Ishikawa (cell line): ENCODE data around the gene ADAM10.

Source experiments
- CEBPB ChIP-seq: IDR thresholded peaks from 2 replicates; pipeline ENCODE4 v1.6.1; 2012
- CREB1 ChIP-seq: IDR thresholded peaks from 2 replicates; pipeline ENCODE4 v1.6.1; 2012; ENCODE audit warnings: low read depth
- EGR1 ChIP-seq: IDR thresholded peaks from 2 replicates; pipeline ENCODE4 v1.6.1; 2012
- EP300 ChIP-seq: IDR thresholded peaks from 2 replicates; pipeline ENCODE4 v1.6.1; 2012; ENCODE audit warnings: borderline replicate concordance
- FOXM1 ChIP-seq: IDR thresholded peaks from 2 replicates; pipeline ENCODE4 v1.6.1; 2012; ENCODE audit warnings: low read depth, borderline replicate concordance
- MAX ChIP-seq: IDR thresholded peaks from 2 replicates; pipeline ENCODE4 v1.6.1; 2012
- NFIC ChIP-seq: IDR thresholded peaks from 2 replicates; pipeline ENCODE4 v1.6.1; 2012
- RAD21 ChIP-seq: IDR thresholded peaks from 2 replicates; pipeline ENCODE4 v1.6.1; 2012; ENCODE audit warnings: low read depth
- REST ChIP-seq: IDR thresholded peaks from 2 replicates; pipeline ENCODE4 v1.6.1; 2012; ENCODE audit warnings: low read depth, mild to moderate bottlenecking
- TAF1 ChIP-seq: IDR thresholded peaks from 2 replicates; pipeline ENCODE4 v1.6.1; 2012; ENCODE audit warnings: low read depth, mild to moderate bottlenecking
- TCF12 ChIP-seq: IDR thresholded peaks from 2 replicates; pipeline ENCODE4 v1.6.1; 2012; ENCODE audit warnings: low read depth
- TEAD4 ChIP-seq: IDR thresholded peaks from 2 replicates; pipeline ENCODE4 v1.6.1; 2012
- USF1 ChIP-seq: IDR thresholded peaks from 2 replicates; pipeline ENCODE4 v1.6.1; 2012
- YY1 ChIP-seq: IDR thresholded peaks from 2 replicates; pipeline ENCODE4 v1.6.1; 2012; ENCODE audit warnings: low read depth
- ZBTB7A ChIP-seq: IDR thresholded peaks from 2 replicates; pipeline ENCODE4 v1.6.1; 2012; ENCODE audit warnings: low read depth

ADAM10 gene

GRCh38 chr15:58717357-58717756, 32.1 kb downstream of the ADAM10 start:
- TF ChIP-seq EP300 (no peak), CEBPB (no peak), REST (no peak), FOXM1 (no peak), TAF1 (no peak), ZBTB7A (no peak), RAD21 (no peak), MAX (no peak), TEAD4 (no peak), EGR1 (no peak), USF1 (no peak), YY1 (no peak), CREB1 (no peak), NFIC (no peak)

GRCh38 chr15:58716027-58716426, 33.5 kb downstream of the ADAM10 start:
- no peak for TF ChIP-seq NFIC
- TF ChIP-seq ZBTB7A = no peak
- no peak for TF ChIP-seq FOXM1
- no peak for TF ChIP-seq RAD21
- no peak for TF ChIP-seq YY1
- no peak for TF ChIP-seq TCF12
- TF ChIP-seq EP300 = no peak
- no peak for TF ChIP-seq MAX
- TF ChIP-seq EGR1 = no peak
- TF ChIP-seq CREB1 = no peak
- TF ChIP-seq CEBPB = no peak

- TF ChIP-seq MAX = no peak
- no peak for TF ChIP-seq USF1
- no peak for TF ChIP-seq CEBPB
- no peak for TF ChIP-seq NFIC
- no peak for TF ChIP-seq YY1
- TF ChIP-seq FOXM1 = no peak
- no peak for TF ChIP-seq ZBTB7A
- no peak for TF ChIP-seq REST
- no peak for TF ChIP-seq RAD21
- no peak for TF ChIP-seq TCF12
- no peak for TF ChIP-seq TAF1
These were observed 34.1 kb downstream of the ADAM10 start for GRCh38 chr15:58715266-58715917.

- TF ChIP-seq TCF12 = no peak
- no peak for TF ChIP-seq EGR1
- no peak for TF ChIP-seq CEBPB
- TF ChIP-seq ZBTB7A = no peak
- TF ChIP-seq TAF1 = no peak
- TF ChIP-seq MAX = no peak
- TF ChIP-seq USF1 = no peak
- TF ChIP-seq EP300 = no peak
- no peak for TF ChIP-seq RAD21
- TF ChIP-seq CREB1 = no peak
These were observed 38.8 kb downstream of the ADAM10 start for GRCh38 chr15:58710701-58711100.

- TF ChIP-seq CREB1 (no peak), USF1 (no peak), TAF1 (no peak), TEAD4 (no peak)
These were observed 42.1 kb downstream of the ADAM10 start for GRCh38 chr15:58707397-58707796.
